HG02678 (cell line): ENCODE data around the gene PTPN1.
"Not testable (repeated sequence)": the region's sequence is repeated elsewhere in the genome, so short reads cannot be mapped to it uniquely, and the experiment has no call there.

Source experiments
- ATAC-seq: cut with Tn5 transposase; IDR thresholded peaks from one replicate; pipeline ENCODE4 v1.9.1; 2021; ENCODE audit warnings: mild to moderate bottlenecking, moderate library complexity; ENCODE audit not compliant: unreplicated experiment

The PTPN1 gene

DNA sequence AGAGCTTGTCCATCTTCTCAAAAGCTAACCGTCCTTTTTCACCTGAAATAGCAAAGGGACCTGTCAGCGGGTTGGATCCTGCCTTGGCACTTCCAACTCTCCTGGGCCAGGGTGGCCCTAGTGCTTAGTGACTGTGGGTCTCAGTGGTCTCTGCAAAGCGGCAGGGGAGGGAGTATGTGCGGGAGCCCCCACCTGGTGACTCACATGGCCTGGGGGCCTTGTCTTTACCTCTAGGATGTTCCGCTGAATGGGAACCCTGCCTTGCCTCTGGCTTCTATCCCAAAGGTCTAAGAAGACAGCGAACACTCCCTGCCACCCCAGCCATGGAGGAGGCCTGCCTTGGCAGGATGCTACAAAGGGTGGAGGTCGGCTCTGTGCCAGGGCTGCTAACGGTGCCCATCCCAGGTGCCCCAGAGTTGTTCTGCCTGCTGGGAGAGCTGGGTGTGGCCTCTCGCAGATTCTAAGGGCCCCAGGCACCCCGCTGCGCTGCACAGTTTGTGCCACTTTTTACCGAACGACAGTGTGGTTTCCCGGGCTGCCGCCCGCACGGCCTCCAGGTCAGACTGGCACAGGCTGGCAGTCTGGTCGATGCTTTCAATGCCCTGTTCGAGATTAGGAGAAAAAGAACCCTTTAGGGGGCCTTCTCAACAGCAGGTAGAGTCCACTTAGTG lies 77.2 kb downstream of the PTPN1 start:
- no peak for ATAC-seq

DNA sequence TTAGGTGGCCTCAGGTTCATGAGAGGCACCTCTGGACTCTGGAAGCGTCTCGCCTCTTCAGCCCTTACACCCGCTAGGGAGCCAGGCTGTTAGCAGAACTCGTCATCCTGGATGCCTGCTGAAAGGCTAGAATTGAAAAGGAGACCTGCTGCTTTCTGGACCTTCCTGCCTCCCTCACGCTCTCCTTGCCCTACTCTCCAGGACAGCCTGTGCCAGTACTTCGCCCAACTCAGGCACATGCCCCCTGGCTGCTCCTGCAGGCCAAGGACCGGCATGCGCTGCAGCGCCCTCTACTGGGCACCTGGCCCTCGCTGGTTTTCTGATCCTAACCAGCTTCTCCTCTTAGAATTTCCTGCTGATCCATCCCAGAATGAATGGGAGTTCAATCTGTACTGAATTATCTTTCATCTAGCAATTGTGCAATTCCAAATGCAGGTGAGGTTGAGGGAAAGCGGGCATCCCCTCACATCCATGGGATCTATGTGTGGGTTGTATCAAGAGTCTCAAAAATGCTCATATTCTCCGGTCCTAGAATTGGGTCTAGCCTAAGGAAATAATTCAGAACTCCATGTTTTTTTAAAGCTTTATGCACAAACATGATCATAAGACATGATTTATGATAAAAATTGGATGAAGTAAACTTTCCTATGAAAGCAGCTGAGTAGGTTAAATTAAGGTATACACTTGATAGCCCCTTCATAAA lies 78.0 kb downstream of the PTPN1 start:
- ATAC-seq: no peak

DNA sequence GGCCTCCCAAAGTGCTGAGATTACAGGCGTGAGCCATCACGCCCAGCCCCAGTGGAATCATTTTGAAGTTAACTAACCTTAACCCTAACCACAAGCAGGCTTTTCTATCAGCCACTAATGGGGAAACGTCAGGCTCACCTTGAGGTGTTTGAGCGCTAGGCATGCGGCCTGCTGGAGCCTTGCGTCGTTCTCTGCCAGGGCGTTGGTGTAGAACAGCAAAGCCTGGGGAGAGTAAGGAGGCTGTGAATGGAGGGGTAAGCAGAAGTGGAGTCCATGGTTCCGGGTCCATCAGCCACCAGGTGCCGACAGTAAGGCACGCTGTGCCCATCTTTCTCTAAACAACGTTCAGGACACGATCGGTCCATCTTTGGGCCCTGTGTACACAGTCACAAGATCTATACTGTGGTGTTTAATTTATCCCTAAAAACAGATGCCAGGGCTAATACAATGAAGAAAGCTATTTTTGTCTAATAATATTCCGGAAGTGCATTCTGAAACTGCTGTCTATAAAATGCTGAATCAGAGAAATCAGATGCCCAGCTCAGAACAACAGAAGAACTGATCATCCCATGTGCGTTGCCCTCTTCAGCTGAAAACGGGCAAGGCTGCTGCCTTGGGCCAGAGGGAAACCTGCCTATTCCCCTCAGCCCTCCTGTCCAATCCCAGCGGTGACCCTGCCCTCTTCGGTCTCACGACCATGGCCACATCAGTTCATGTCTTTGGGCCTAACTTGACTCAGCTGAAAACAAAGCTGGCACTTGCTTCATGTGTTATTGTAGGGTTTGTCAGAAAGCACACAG lies 79.6 kb downstream of the PTPN1 start:
- no peak for ATAC-seq

- ATAC-seq: no peak
Measured at GRCh38 chr20:50590348-50590664, 80.1 kb downstream of the PTPN1 start.

DNA sequence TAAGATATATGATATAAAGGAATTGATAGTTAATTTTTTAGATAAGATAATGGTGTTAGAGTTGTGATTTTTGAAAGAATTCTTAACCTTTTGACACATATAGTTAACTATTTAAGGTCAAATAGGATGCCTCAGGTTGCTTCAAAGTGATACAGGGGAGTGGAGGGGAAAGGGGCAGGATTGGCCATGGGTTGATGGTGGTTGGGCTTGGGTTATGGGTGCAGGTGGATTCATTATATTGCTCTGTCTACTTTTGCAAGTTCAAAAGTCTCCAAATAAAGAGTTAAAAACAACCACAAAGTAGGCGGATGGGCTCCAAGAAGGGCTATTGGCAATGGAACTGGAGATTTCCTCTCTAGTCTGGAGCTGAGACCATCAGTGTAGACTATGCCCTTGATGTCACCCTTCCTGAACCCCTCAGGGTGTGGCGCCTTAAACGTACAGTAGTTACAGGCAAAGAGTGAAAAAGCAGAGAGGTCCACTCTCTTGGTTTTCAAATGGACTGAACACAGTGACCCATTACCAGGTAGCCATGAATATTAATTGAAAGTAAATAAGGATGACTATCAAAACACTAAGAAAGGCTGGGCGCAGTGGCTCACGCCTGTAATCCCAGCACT lies 81.2 kb downstream of the PTPN1 start:
- no peak for ATAC-seq

GRCh38 chr20:50592282-50593004 lies 82.3 kb downstream of the PTPN1 start:
- ATAC-seq: no peak

DNA sequence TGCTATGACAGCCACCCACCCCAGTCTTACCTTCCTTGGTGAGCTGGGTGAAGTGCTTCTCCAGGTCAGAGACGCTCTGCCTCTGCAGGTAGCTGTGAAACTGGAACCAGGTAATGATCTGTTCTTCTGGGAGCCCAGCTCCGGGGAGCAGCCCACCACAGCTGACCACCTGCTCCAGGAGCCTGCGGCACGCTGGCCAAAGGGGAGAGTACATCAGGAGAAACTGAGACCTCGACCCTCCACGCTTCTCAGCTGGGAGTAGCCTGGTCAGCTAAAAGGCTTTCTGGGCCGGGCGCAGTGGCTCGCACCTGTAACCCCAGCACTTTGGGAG lies 82.8 kb downstream of the PTPN1 start:
- no peak for ATAC-seq

GRCh38 chr20:50594231-50594590 lies 84.0 kb downstream of the PTPN1 start:
- ATAC-seq: no peak

DNA sequence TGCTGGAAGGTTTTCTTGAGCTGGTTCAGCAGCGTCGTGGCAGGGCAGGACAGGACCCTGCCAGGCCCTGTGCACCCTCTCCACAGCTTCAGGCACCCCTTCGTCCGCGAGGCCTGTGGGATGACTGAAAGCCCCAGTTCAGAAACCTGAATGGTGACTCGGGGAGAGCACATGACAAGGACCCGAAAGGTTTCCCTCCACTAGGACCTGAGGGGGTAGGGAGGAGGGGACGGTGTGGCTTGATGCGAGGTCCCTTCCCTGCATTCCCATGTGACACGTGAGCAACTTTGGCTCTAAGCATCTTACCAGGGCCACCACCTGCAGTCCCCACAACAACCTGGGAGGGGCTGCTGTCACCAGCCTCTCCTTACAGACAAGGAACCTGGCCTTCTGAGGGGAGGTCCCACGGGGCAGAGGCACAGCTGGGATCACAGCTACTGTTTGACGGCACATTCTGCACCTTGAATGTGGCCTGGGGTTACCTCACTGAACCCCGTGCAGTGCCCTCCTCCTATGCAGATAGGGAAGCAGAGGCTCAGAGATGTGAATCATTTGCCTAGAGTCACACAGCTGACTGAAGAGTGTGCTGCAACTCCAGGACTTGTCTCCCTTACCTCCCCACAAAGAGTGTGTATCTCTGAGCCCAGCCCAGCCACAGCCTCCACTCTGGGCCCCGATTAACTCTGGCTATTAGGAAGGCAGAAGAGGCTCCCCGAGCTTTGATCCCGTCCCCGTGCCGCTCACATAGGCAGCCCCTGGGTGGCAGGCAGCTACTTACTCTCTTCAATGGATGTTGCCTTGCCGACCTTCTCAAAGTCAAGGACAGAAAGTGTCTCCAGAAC lies 84.6 kb downstream of the PTPN1 start:
- no peak for ATAC-seq

GRCh38 chr20:50595433-50595895 lies 85.3 kb downstream of the PTPN1 start:
- ATAC-seq: no peak

GRCh38 chr20:50595988-50596693 lies 86.0 kb downstream of the PTPN1 start:
- no peak for ATAC-seq

DNA sequence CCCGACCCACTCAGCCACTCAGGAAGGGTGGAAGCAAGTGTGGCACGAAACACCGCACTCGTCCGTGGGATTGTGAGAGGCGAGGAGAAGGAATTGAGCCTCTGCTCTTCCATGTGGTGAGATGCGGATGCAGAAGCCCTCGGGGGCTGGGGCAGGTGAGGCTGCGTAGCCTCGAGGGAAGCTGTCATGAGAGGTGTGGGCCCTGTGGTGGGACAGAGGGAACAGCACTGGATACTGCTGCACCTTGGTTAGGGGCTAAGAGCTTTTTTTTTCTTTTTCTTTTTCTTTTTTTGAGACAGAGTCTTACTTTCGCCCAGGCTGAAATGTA lies 86.5 kb downstream of the PTPN1 start:
- no peak for ATAC-seq

DNA sequence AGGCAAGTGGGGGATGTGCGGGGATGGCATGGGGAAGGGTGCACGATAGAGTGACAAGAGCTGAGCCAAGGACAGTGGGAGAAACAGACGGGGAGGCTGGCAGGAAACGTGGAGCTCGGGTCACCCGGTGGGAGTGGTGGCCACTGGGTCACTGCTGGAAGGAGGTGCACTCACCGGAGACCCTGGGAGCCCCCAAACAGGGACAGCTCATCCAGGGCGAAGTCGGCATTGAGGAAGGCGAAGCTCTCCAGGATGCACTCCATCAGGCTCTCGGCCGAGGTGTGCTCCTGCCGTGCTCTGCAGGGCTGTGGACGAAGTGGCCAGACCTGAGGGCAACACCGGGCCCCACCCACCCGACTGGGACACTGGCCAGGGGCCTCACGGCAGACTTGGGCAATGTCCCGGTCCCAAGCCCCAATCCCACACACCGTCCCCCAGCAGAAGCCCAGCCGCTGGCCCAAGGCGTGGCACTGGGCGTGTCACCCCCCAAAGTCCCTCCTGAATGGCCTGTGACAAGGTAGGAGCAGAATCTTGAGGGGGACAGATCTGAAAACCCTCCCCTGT lies 87.3 kb downstream of the PTPN1 start:
- no peak for ATAC-seq

DNA sequence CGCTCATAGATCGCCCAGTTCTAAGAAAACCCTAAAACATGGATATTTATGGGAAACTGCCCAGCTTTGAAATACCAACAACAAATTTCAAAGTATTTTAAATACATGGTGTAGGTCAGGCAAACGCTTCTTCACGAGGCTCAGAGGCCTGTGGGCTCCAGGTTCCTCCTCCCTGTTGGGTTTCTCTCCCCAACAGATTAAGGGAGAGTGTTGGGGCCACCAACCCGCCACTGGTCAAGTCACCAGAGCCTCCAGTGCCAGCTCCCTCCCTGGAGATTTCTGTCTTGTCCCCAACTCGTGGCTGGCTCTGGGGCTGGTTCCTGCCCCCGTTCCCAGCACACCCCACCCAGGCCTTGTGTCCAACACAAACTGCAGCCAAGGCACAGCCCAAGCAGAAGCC lies 87.9 kb downstream of the PTPN1 start:
- ATAC-seq: no peak

- not testable (repeated sequence) for ATAC-seq
Measured at GRCh38 chr20:50598768-50599167, 88.6 kb downstream of the PTPN1 start.

DNA sequence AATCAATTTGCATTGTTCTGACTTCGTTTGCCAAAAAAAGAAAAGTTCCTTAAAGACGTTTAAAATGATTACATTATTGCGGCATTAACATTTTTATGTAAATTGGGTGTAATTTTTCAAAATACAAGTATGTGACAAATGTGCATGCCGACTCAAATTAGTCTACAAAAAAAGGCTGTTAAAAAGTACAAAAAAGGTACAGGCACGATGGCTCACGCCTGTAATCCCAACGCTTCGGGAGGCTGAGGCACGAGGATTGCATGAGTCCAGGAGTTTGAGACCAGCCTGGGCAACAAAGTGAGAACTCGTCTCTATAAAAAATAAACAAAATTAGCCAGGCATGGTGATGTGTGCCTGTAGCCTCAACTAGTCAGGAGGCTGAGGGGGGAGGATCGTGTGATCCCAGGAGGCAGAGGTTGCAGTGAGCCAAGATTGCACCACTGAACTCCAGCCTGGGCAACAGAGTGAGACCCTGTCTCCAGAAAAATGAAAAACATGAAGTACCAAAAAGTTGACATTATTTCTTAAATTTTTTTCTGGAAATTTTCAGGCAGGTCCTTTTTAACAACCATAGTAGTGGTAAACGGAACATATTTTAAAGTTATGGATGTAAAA lies 90.2 kb downstream of the PTPN1 start:
- ATAC-seq: no peak

- ATAC-seq: no peak
Measured at GRCh38 chr20:50601511-50602431, 91.6 kb downstream of the PTPN1 start.
